CD4-positive, alpha-beta T cell (primary cell): ENCODE data around the gene DUSP18. TPM values are rescaled to one million over a fixed set of nuclear protein-coding genes. Genes with fewer than 3 reads are reported as not detected.

Source experiments
- ATAC-seq: fragments of 200-7000 bp; cut with Tn5 transposase; one replicate; pipeline ENCODE4 v1.10.0; 2022; ENCODE audit warnings: mild to moderate bottlenecking; ENCODE audit not compliant: poor library complexity
- CTCF ChIA-PET: fragments of 350-600 bp; sonication (Branson Sonifier 250); formaldehyde crosslinking; loops from one replicate; lab custom pipeline; 2021; ENCODE audit warnings: antibody characterized with exemption, inconsistent platforms; lab: Charles Lee
- POLR2A ChIA-PET: fragments of 350-600 bp; sonication (Branson Sonifier 250); formaldehyde crosslinking; loops from one replicate; lab custom pipeline; 2021; ENCODE audit warnings: antibody characterized with exemption, inconsistent platforms; lab: Charles Lee
- DNase-seq, 14 experiments: peaks; one replicate each; pipeline ENCODE4 v3.0.0-alpha.2; 2013 to 2020; ENCODE audit warnings: mixed read lengths in 2 of 14
- H3K27ac ChIP-seq, 2 donors: one replicate each; pipeline versions ENCODE4 v1.5.1 to v1.7.0; 2013; ENCODE audit warnings: low read length in 2 of 2, low read depth in 1 of 2, mild to moderate bottlenecking in 1 of 2
- H3K27me3 ChIP-seq, 2 experiments: 1 replicate in 1 of 2; 2 replicates in 1 of 2; pipeline versions ENCODE4 v1.6.1 to v1.7.0; 2013; ENCODE audit warnings: low read length in 2 of 2, control low read depth in 1 of 2, mild to moderate bottlenecking in 1 of 2, moderate library complexity in 1 of 2; ENCODE audit not compliant: insufficient read depth in 2 of 2, control insufficient read depth in 1 of 2
- H3K36me3 ChIP-seq: one replicate; pipeline ENCODE4 v1.6.1; 2013; ENCODE audit warnings: low read length, control low read depth; ENCODE audit not compliant: insufficient read depth
- H3K4me1 ChIP-seq: one replicate; pipeline ENCODE4 v1.6.1; 2013; ENCODE audit warnings: low read length, control low read depth; ENCODE audit not compliant: insufficient read depth
- H3K4me3 ChIP-seq: one replicate; pipeline ENCODE4 v1.5.1; 2013; ENCODE audit warnings: mild to moderate bottlenecking, low read length, moderate library complexity
- H3K9me3 ChIP-seq, 2 experiments: 1 replicate in 1 of 2; 2 replicates in 1 of 2; pipeline versions ENCODE4 v1.6.1 to v1.7.0; 2013; ENCODE audit warnings: low read length in 2 of 2, mild to moderate bottlenecking in 2 of 2, control low read depth in 1 of 2, moderate library complexity in 1 of 2; ENCODE audit not compliant: control insufficient read depth in 1 of 2, insufficient read depth in 1 of 2
- H3K27ac Mint-ChIP-seq: one replicate; pipeline ENCODE4 v1.8.0; 2020; ENCODE audit warnings: mixed read lengths
- H3K27me3 Mint-ChIP-seq: one replicate; pipeline ENCODE4 v1.8.0; 2021; ENCODE audit warnings: mixed read lengths
- H3K36me3 Mint-ChIP-seq: one replicate; pipeline ENCODE4 v1.8.0; 2021; ENCODE audit warnings: low read depth, mixed read lengths
- H3K4me1 Mint-ChIP-seq: one replicate; pipeline ENCODE4 v1.8.0; 2021; ENCODE audit warnings: low read depth, mixed read lengths
- H3K4me3 Mint-ChIP-seq: one replicate; pipeline ENCODE4 v1.8.0; 2020; ENCODE audit warnings: mild to moderate bottlenecking, mixed read lengths
- H3K9me3 Mint-ChIP-seq: one replicate; pipeline ENCODE4 v1.8.0; 2020; ENCODE audit warnings: mixed read lengths
- CTCF ChIP-seq: fragments of 200-600 bp; IDR thresholded peaks from one replicate; pipeline ENCODE4 v1.8.0; 2022; ENCODE audit warnings: antibody characterized with exemption, mild to moderate bottlenecking
- intact Hi-C, 2 experiments: fragments of 100-400 bp; cut with DNase I in 1 of 2; cut with micrococcal nuclease in 1 of 2; formaldehyde crosslinking; loops; one replicate each; pipeline versions ENCODE4 v1.15.1 to v1.9.0; 2023 to 2025; cut with DNase I, micrococcal nuclease
- total RNA-seq, 174 experiments: library from RNA in 2 of 174; stranded (reverse) in 2 of 174; gene quantifications; one replicate each; pipeline ENCODE4 v1.2.3 and lab custom pipeline; 2021 to 2026

Gene DUSP18
- total RNA-seq, 2 experiments from 2014 or later = 5.7 to 6.2 TPM

- TF ChIP-seq CTCF = no peak
- POLR2A ChIA-PET = no interaction called here
- no peaks in the 10 kb centered on the region for H3K4me1 Mint-ChIP-seq
- no peaks in the 10 kb centered on the region for H3K9me3 Mint-ChIP-seq
- intact Hi-C loops = no loop called here
- CTCF ChIA-PET = interaction anchor here (1.0 kb wide), 1 partner anchor 9 kb away, joined by 4 read pairs; no protein-coding TSS in a partner anchor
- Histone ChIP-seq H3K9me3 (no peaks in the 10 kb centered on the region), H3K27ac (no peak overlapping the region), H3K4me1 (no peaks in the 10 kb centered on the region), H3K36me3 (no peaks in the 10 kb centered on the region), H3K4me3 (no peak overlapping the region), H3K27me3 (no peaks in the 10 kb centered on the region)
- H3K36me3 Mint-ChIP-seq = no peaks in the 10 kb centered on the region
- no peak for ATAC-seq
- no peak overlapping the region for H3K27ac Mint-ChIP-seq
- no peaks in the 10 kb centered on the region for H3K27me3 Mint-ChIP-seq
- no peak overlapping the region for H3K4me3 Mint-ChIP-seq
- no peak for DNase-seq
Measured at GRCh38 chr22:30643055-30643875, 24.4 kb downstream of the DUSP18 start.

GRCh38 chr22:30640839-30641430 lies 26.7 kb downstream of the DUSP18 start:
- ATAC-seq = no peak
- Histone ChIP-seq H3K27me3 (no peaks in the 10 kb centered on the region), H3K27ac (no peak overlapping the region), H3K4me1 (peaks cover 21% of the 10 kb centered on the region), H3K9me3 (peaks cover 0 to 3% of the 10 kb centered on the region in 2 experiments), H3K36me3 (no peaks in the 10 kb centered on the region), H3K4me3 (no peak overlapping the region)
- Mint-ChIP-seq H3K27ac (no peak overlapping the region), H3K4me1 (peaks cover 12% of the 10 kb centered on the region), H3K27me3 (no peaks in the 10 kb centered on the region), H3K36me3 (no peaks in the 10 kb centered on the region), H3K4me3 (no peak overlapping the region), H3K9me3 (no peaks in the 10 kb centered on the region)
- ChIA-PET POLR2A (no interaction called here), CTCF (no interaction called here)
- intact Hi-C loops = no loop called here
- TF ChIP-seq CTCF = no peak
- no peak for DNase-seq

GRCh38 chr22:30640361-30640760 lies 27.3 kb downstream of the DUSP18 start:
- Histone ChIP-seq H3K9me3 (peaks cover 0 to 3% of the 10 kb centered on the region in 2 experiments), H3K27ac (no peak overlapping the region), H3K36me3 (no peaks in the 10 kb centered on the region), H3K27me3 (no peaks in the 10 kb centered on the region), H3K4me1 (peaks cover 24% of the 10 kb centered on the region), H3K4me3 (no peak overlapping the region)
- Mint-ChIP-seq H3K36me3 (no peaks in the 10 kb centered on the region), H3K9me3 (no peaks in the 10 kb centered on the region), H3K27me3 (no peaks in the 10 kb centered on the region), H3K4me1 (peaks cover 16% of the 10 kb centered on the region), H3K27ac (no peak overlapping the region), H3K4me3 (no peak overlapping the region)
- ChIA-PET CTCF (interaction anchor here (0.6 kb wide), 1 partner anchor 444 kb away, joined by 4 read pairs; no protein-coding TSS in a partner anchor), POLR2A (no interaction called here)
- no peak for TF ChIP-seq CTCF
- DNase-seq (no peak), ATAC-seq (no peak)
- intact Hi-C loops = no loop called here
